ENCODE measurements around the gene ZBTB7C. TPM values are rescaled to one million over a fixed set of nuclear protein-coding genes. Genes with fewer than 3 reads are reported as not detected.

The ZBTB7C gene
- total RNA-seq, 2 donors from 2014 or later = 0.04 to 0.40 TPM

DNA sequence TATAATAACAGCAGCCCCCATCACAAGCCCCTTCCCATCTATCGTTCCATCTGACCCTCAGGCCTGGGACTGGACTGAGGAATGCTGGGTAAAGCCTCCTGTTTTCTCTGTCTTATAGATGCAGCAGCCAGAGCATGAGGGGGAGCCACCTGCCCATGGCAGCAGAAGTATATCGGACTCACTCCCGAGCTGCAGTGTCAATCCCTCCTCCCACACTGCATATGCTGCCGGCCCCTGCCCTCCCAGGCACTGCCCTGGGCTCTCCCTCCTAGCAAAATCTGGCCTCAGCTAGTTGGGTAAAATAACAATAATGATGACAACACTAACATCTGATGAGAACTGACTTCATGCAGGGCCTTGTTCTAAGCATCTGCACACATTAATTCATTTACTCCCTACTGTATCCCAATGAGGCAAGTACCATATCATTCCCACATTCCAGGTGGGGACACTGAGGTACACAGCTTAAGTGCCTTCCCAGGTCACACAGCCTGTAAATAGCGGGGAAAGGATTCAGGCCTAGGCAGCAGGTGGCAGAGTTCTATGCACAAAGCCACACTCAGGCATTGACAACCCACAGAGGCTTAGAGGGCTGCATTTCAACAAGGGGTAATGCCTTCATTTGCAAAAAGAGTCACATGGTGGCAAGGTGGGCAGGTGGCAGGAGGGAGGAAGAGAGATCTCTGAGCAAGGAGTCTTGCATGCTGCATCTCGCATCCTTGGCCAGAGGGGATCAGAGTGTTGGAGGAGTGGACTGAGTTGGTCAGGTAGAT is 190.0 kb downstream of the ZBTB7C start:
- H3K27ac Mint-ChIP-seq = no peak overlapping the region
- no peaks in the 10 kb centered on the region for H3K9me3 Mint-ChIP-seq
- no peak for ATAC-seq (replicated peaks)
- H3K27me3 Mint-ChIP-seq = no peaks in the 10 kb centered on the region
- no peaks in the 10 kb centered on the region for H3K36me3 Mint-ChIP-seq (ENCODE audit: low read depth)
- H3K4me1 Mint-ChIP-seq = no peaks in the 10 kb centered on the region
- no peak overlapping the region for H3K4me3 Mint-ChIP-seq

DNA sequence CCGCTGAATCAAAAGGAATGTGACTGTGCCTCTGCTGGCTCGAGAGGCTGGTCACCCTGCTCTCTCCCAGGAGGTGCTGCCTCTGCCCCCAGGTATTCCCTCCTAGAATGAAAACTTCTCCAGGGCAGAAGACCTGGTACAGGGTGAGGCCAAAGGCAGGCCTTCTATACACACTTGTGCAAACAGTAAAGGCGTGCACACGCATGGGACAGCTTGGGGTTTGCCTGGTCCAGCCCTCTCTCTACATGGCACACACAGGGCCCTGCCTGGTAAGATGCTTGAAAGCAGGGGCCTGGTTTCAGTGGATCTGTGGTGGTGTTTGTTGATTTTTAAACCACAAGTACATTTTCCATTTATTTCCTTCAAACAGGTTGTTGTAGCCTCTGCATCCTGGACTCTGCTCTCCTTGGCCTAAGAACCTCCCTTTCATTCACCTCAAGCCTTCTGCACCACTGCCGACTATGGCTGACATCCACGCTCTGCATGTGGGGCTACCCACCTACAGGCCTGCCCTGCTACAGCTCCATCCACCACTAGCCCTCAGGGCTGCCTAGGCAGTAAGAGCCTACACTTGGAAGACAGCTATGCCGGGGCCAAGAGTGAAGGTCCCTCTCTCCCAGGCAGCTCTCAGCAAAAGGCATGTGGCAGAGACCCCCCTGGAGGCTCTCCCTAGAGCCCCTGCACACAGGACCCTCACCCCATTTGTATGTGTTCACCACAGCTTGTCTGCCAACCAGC is 190.7 kb downstream of the ZBTB7C start:
- Mint-ChIP-seq H3K4me1 (no peaks in the 10 kb centered on the region), H3K36me3 (ENCODE audit: low read depth) (no peaks in the 10 kb centered on the region), H3K27me3 (no peaks in the 10 kb centered on the region), H3K4me3 (no peak overlapping the region), H3K27ac (no peak overlapping the region), H3K9me3 (no peaks in the 10 kb centered on the region)
- no peak for ATAC-seq (replicated peaks)

DNA sequence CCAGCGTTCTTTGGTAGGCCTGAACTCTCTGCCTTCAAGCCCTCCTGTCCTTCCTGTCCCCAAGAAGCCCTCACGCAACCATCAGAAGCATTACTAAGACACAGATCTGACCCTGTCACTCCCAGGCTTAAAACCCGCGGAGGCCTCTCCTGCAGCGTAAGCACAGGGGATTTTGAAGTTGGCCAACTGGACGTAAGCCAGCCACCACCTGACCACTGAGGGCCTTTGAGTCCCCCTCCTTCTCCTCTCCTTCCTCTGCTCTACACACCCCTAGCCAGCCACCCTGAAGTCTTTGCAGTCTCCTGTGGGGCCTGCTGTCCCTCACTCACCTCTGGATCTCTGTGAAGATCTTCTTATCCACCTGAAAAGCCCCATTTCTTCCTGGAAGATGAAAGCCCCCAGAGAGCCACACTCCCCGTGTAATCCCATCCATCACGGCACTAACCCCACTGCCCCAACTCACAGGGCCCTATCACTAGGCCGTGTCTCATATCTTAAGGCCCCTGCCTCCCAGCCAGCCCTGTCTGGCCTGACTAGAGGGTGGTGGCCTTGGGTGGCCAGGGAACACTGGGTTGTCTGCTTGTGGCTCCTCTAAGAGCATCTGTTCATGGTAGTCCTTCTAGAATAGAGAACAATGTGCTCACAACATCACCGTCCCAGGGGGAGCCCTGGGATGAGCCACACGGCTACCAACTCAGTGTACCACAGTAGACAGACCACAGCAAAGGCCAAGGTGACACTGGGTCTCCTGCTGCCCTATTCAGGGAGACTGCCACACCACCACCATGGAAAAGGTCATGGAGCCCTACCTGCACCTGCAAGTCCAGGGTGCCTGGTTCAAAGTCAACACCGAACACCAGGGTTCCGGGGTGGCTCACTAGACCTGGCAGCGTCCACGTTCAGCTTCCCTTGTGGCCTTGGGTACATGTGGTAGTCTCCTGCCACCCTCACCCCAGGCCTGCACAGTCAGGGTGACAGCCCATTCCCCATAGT is 191.6 kb downstream of the ZBTB7C start:
- no peaks in the 10 kb centered on the region for H3K36me3 Mint-ChIP-seq (ENCODE audit: low read depth)
- ATAC-seq (replicated peaks) = no peak
- no peaks in the 10 kb centered on the region for H3K9me3 Mint-ChIP-seq
- H3K27me3 Mint-ChIP-seq = no peaks in the 10 kb centered on the region
- H3K4me1 Mint-ChIP-seq = no peaks in the 10 kb centered on the region
- no peak overlapping the region for H3K27ac Mint-ChIP-seq
- no peak overlapping the region for H3K4me3 Mint-ChIP-seq

DNA sequence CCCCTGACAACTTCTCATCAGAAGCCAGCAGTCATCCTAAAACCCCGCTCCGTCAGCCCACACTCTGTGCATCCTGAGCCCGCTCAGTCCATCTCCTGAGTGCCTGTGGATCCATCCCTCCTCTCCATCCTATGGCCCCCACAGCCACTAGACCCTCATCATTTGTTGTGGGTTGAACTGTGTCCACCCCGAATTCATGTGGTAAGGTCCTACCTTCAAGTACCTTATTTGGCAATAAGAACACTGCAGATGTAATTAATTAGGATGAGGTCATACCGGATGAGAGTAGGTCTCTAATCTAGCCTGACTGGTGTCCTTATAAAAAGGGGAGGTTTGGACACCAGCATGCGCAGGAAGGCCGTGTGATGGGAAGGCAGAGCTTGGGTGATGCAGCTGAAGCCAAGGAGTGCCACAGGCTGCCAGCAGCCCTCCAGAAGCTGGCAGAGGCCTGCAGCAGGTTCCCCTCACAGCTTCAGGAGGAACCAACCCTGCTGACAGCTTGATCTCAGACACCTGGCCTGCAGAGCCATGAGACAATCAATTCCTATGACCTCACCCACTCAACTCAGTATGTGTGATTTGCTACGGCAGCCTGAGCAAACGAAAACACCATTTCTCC is 192.4 kb downstream of the ZBTB7C start:
- no peak for ATAC-seq (replicated peaks)
- H3K36me3 Mint-ChIP-seq (ENCODE audit: low read depth) = no peaks in the 10 kb centered on the region
- H3K4me1 Mint-ChIP-seq = no peaks in the 10 kb centered on the region
- H3K27ac Mint-ChIP-seq = no peak overlapping the region
- no peaks in the 10 kb centered on the region for H3K9me3 Mint-ChIP-seq
- H3K4me3 Mint-ChIP-seq = no peak overlapping the region
- no peaks in the 10 kb centered on the region for H3K27me3 Mint-ChIP-seq

DNA sequence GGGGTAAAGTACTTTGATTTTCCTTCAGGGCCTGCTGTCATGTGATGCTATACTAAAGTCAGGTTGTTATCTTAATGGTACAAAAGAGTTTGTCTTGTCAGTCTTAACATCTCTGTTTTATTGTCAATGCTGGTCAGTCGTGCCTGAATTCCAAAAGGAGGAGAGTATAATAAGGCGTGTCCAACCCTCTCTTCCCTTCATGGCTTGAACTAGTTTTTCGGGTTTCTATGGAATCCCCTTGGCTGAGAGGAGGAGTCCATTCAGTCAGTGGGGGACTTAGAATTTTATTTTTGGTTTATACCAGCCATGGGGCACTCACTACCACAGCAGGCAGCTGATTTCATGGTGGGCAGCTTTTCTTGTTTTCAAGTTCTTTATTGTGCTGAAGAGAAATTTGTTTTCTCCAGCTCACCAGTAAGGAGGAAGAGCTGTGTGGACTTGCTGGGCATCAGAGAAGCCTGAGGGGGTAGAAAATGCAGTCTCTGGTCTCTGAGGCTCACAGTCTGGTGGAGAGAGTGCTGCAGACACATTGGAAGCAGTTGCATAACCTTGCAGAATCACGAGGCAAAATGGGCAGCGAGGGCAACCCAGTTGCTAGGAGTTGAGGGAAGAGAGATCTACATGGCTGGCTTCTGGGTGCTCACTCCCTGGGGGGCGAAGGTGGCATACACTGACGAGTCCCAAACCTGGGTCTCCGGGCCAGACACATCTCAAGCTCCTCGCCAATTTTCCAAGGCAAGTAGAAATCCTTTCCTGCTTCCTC is 193.1 kb downstream of the ZBTB7C start:
- no peak overlapping the region for H3K27ac Mint-ChIP-seq
- H3K36me3 Mint-ChIP-seq (ENCODE audit: low read depth) = no peaks in the 10 kb centered on the region
- no peaks in the 10 kb centered on the region for H3K27me3 Mint-ChIP-seq
- no peaks in the 10 kb centered on the region for H3K4me1 Mint-ChIP-seq
- H3K9me3 Mint-ChIP-seq = no peaks in the 10 kb centered on the region
- ATAC-seq (replicated peaks) = no peak
- H3K4me3 Mint-ChIP-seq = no peak overlapping the region

DNA sequence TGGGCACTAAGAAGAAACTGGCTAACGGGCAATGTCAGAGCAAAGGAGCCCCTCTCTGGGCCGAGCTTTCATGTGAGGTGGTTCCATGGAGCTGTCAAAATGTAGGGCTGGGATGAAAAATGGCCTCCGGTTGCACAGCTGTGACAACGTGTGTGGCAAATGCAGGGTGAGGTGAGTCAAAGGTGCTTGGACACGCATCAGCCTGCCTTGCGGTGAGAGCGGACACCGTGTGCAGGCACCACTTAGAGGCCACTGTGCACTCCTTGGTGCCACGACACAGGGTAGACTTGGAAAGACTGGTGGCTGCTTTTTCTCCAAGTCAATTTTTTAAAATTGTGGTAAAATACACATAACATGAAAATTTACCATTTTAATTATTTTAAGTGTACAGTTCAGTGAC is 195.4 kb downstream of the ZBTB7C start:
- H3K9me3 Mint-ChIP-seq = no peaks in the 10 kb centered on the region
- H3K27ac Mint-ChIP-seq = no peak overlapping the region
- no peak overlapping the region for H3K4me3 Mint-ChIP-seq
- ATAC-seq (replicated peaks) = no peak
- no peaks in the 10 kb centered on the region for H3K36me3 Mint-ChIP-seq (ENCODE audit: low read depth)
- H3K4me1 Mint-ChIP-seq = no peaks in the 10 kb centered on the region
- no peaks in the 10 kb centered on the region for H3K27me3 Mint-ChIP-seq

DNA sequence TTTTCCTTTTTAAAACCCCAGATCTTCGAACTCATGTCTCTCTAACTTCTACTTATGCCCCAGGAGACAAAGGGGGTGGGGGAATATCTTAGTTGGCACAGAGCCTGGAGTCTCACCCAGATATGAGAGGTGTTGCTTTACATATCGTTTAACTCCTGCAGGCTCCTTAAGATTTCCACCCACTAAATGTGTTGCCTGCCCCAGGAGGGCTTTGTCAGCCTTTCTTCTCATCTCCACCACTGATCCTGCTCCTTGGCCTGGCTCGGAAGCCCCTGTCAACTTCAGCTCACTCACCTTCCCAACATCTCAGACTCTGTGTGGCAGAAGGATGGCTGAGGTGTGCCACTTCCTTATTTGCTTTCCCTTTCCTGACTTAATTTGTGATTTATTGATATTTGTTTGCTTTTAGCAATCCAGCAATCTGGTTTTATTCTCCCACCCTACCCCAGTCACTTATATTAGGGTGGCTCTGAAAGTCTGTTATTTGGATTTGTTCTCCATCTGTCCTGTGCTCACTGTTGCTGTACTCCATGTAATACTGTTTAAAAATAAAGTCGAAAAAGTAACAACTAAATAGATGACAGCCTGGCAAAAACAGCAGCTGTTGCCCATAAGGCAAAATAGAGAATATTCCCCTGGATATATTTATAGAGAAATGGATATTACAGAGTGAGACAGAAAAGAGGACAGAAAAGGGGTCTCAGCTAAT is 200.6 kb downstream of the ZBTB7C start:
- Mint-ChIP-seq H3K4me1 (no peaks in the 10 kb centered on the region), H3K27ac (no peak overlapping the region), H3K9me3 (no peaks in the 10 kb centered on the region), H3K36me3 (ENCODE audit: low read depth) (no peaks in the 10 kb centered on the region), H3K27me3 (peaks cover 7% of the 10 kb centered on the region), H3K4me3 (no peak overlapping the region)
- ATAC-seq (replicated peaks) = no peak

DNA sequence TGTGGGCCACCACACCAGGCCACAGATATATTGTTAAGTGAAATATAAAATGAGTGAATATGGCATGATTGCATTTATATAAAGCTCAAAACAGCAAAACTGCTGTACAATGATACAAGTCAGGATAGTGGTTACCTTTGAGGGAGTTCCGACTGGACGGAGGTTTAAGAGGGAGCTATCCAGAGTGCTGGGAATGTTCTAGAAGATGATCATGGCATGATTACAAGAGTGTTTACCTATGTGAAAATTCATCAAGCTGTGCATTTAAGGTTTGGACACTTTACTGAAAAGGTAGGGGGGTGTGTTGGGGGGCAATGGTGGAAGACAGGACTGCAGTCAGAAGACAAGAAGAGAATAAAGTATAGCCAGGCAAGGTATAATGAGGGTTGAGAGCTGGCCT is 201.4 kb downstream of the ZBTB7C start:
- peaks cover 7% of the 10 kb centered on the region for H3K27me3 Mint-ChIP-seq
- no peak overlapping the region for H3K4me3 Mint-ChIP-seq
- no peaks in the 10 kb centered on the region for H3K9me3 Mint-ChIP-seq
- no peaks in the 10 kb centered on the region for H3K4me1 Mint-ChIP-seq
- no peaks in the 10 kb centered on the region for H3K36me3 Mint-ChIP-seq (ENCODE audit: low read depth)
- no peak overlapping the region for H3K27ac Mint-ChIP-seq
- ATAC-seq (replicated peaks) = no peak

DNA sequence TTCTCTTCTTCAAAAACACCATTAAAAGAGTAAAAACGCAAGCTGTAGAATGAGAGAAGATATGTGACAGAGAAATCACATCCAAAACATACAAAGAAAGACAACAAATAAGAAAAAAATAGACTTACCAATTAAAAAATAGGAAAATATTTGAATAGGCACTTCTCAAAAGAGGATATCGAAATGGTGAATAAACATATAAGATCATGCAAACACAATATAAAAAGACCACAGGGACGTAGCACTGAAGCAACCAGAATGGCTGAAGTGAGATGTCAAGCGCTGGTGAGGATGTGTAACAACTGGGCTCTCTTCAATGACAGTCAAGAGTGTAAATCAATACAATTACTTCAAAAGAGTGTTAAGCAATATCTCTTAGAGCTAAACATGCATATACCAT is 202.3 kb downstream of the ZBTB7C start:
- peaks cover 11% of the 10 kb centered on the region for H3K27me3 Mint-ChIP-seq
- H3K4me3 Mint-ChIP-seq = no peak overlapping the region
- H3K9me3 Mint-ChIP-seq = no peaks in the 10 kb centered on the region
- H3K4me1 Mint-ChIP-seq = no peaks in the 10 kb centered on the region
- no peaks in the 10 kb centered on the region for H3K36me3 Mint-ChIP-seq (ENCODE audit: low read depth)
- ATAC-seq (replicated peaks) = no peak
- H3K27ac Mint-ChIP-seq = no peak overlapping the region

DNA sequence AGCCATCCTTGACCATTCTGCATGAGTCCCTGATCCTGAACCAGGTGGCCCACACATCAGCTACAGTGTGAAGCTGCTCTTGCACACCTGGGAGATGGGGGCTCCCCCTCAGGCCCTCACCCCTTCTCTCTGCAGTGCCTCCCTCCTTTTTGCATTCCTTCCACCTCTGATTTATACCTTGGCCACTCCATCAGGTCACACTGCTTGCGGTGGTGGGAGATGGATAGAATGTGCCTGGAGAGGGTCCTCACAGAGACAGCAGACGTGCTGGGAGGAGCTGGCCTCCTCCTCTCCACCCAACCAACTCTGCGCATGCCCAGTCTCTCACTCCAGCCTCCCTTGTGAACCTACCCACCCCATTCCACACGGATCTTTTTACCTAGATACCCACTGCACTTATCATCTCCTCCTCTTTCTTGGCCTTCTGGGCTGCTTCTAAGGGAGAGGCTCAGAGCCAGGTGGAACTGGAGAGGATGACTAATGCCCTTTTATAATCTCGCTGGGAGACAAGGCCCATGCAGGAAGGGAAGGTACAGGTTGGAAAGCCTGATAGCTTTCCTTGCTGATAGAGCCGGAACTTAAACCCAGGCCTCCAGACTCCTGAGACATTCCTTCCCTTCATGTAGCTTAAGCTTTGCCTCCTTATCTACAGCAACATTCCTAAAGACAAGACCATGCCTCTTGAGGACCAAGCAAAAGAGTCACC is 205.1 kb downstream of the ZBTB7C start:
- H3K27ac Mint-ChIP-seq = no peak overlapping the region
- H3K4me1 Mint-ChIP-seq = no peaks in the 10 kb centered on the region
- no peaks in the 10 kb centered on the region for H3K9me3 Mint-ChIP-seq
- no peak overlapping the region for H3K4me3 Mint-ChIP-seq
- peaks cover 30% of the 10 kb centered on the region for H3K27me3 Mint-ChIP-seq
- H3K36me3 Mint-ChIP-seq (ENCODE audit: low read depth) = no peaks in the 10 kb centered on the region
- ATAC-seq (replicated peaks) = no peak

DNA sequence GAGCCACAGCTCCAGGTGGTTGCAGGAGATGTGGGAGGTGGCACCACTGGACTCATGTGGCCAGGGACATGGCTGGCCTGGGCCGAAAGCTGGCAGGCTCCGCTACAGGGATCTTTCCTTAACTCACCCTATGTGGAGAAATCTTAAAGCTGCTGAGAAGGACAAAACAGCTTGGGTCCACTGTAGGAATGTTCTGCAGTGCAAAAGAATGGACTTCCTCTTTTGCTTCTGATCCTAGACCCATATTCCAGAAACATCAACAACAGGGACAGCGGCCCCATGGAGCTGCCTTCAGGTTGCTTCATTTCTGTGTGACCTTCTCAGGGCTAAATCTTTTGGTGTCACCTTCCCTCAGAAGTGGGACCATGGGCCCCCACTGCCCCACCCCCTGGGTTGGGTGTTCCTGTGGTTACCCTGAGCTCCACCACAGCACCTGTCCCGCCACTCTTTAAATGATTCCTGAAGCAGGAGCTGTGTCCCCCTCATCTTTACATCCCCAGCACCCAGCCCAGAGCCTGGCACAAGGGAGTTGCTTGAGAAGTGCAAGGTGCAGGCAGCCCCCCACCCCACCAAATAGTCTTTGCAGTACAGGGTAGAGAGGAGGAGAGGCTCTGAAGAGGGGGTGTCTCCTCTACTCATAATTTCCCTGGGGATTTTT is 205.8 kb downstream of the ZBTB7C start:
- H3K9me3 Mint-ChIP-seq = no peaks in the 10 kb centered on the region
- ATAC-seq (replicated peaks) = no peak
- no peak overlapping the region for H3K27ac Mint-ChIP-seq
- no peak overlapping the region for H3K4me3 Mint-ChIP-seq
- H3K36me3 Mint-ChIP-seq (ENCODE audit: low read depth) = no peaks in the 10 kb centered on the region
- no peaks in the 10 kb centered on the region for H3K4me1 Mint-ChIP-seq
- H3K27me3 Mint-ChIP-seq = peaks cover 37% of the 10 kb centered on the region
